H9 (cell line): ENCODE measurements around the gene SIPA1L3. TPM values are rescaled to one million over a fixed set of nuclear protein-coding genes. Genes with fewer than 3 reads are reported as not detected.

ENCODE experiments used
- DNase-seq: peaks from one replicate; pipeline ENCODE4 v3.0.0-alpha.2; 2017
- H2AFZ ChIP-seq: one replicate; pipeline ENCODE4 v1.6.1; 2013; ENCODE audit warnings: mild to moderate bottlenecking, low read length, control low read depth, moderate library complexity
- H2AK5ac ChIP-seq: 2 replicates; pipeline ENCODE4 v1.6.1; 2013; ENCODE audit warnings: low read length, control low read depth, mixed read lengths; ENCODE audit not compliant: insufficient read length
- H2BK120ac ChIP-seq: one replicate; pipeline ENCODE4 v1.6.1; 2013; ENCODE audit warnings: low read depth, mild to moderate bottlenecking, low read length, control low read depth, inconsistent platforms; ENCODE audit not compliant: poor library complexity, severe bottlenecking
- H2BK12ac ChIP-seq: 2 replicates; pipeline ENCODE4 v1.6.1; 2013; ENCODE audit warnings: low read length, control low read depth, mixed read lengths, low read depth; ENCODE audit not compliant: insufficient read length
- H2BK15ac ChIP-seq: 2 replicates; pipeline ENCODE4 v1.6.1; 2013; ENCODE audit warnings: low read depth, low read length, control low read depth
- H2BK20ac ChIP-seq: one replicate; pipeline ENCODE4 v1.6.1; 2013; ENCODE audit warnings: low read depth, mild to moderate bottlenecking, low read length, control low read depth, inconsistent platforms; ENCODE audit not compliant: poor library complexity, severe bottlenecking
- H2BK5ac ChIP-seq: 2 replicates; pipeline ENCODE4 v1.6.1; 2013; ENCODE audit warnings: low read length, control low read depth, mixed read lengths; ENCODE audit not compliant: insufficient read length
- H3K14ac ChIP-seq: 2 replicates; pipeline ENCODE4 v1.6.1; 2013; ENCODE audit warnings: low read length, control low read depth; ENCODE audit not compliant: insufficient read depth
- H3K18ac ChIP-seq: 2 replicates; pipeline ENCODE4 v1.6.1; 2013; ENCODE audit warnings: low read depth, mild to moderate bottlenecking, mixed read lengths, low read length, control low read depth; ENCODE audit not compliant: insufficient read length
- H3K23ac ChIP-seq: 2 replicates; pipeline ENCODE4 v1.6.1; 2013; ENCODE audit warnings: low read length, control low read depth, mixed read lengths, low read depth; ENCODE audit not compliant: insufficient read length
- H3K23me2 ChIP-seq: 2 replicates; pipeline ENCODE4 v1.6.1; 2013; ENCODE audit warnings: low read depth, mild to moderate bottlenecking, mixed read lengths, low read length, control low read depth; ENCODE audit not compliant: insufficient read length, poor library complexity, severe bottlenecking
- H3K27ac ChIP-seq: 2 replicates; pipeline ENCODE4 v1.5.1; 2013; ENCODE audit warnings: low read length, control low read depth, mixed read lengths, low read depth; ENCODE audit not compliant: insufficient read length
- H3K27me3 ChIP-seq: 2 replicates; pipeline ENCODE4 v1.6.1; 2013; ENCODE audit warnings: low read length, control low read depth, inconsistent platforms; ENCODE audit not compliant: insufficient read depth
- H3K4ac ChIP-seq: 2 replicates; pipeline ENCODE4 v1.6.1; 2013; ENCODE audit warnings: low read depth, mild to moderate bottlenecking, control low read depth, inconsistent platforms, low read length, moderate library complexity
- H3K4me1 ChIP-seq: 2 replicates; pipeline ENCODE4 v1.6.1; 2013; ENCODE audit warnings: low read length, control low read depth, inconsistent platforms; ENCODE audit not compliant: insufficient read depth
- H3K4me2 ChIP-seq: 2 replicates; pipeline ENCODE4 v1.6.1; 2013; ENCODE audit warnings: low read length, control low read depth, mixed read lengths; ENCODE audit not compliant: insufficient read length, insufficient read depth
- H3K56ac ChIP-seq: 2 replicates; pipeline ENCODE4 v1.6.1; 2013; ENCODE audit warnings: low read depth, mild to moderate bottlenecking, mixed read lengths, low read length, control low read depth; ENCODE audit not compliant: insufficient read length
- H3K79me1 ChIP-seq: 2 replicates; pipeline ENCODE4 v1.6.1; 2013; ENCODE audit warnings: low read depth, mild to moderate bottlenecking, moderate library complexity, low read length, control low read depth, inconsistent platforms; ENCODE audit not compliant: insufficient read depth, poor library complexity, severe bottlenecking
- H3K79me2 ChIP-seq: 2 replicates; pipeline ENCODE4 v1.6.1; 2013; ENCODE audit warnings: low read length, control low read depth, inconsistent platforms; ENCODE audit not compliant: insufficient read depth
- H3K9ac ChIP-seq: 2 replicates; pipeline ENCODE4 v1.6.1; 2013; ENCODE audit warnings: low read length, control low read depth, mixed read lengths; ENCODE audit not compliant: insufficient read length; ENCODE audit errors: extremely low read depth
- H3K9me3 ChIP-seq: one replicate; pipeline ENCODE4 v1.6.1; 2013; ENCODE audit warnings: low read depth, low read length, inconsistent platforms; ENCODE audit not compliant: control insufficient read depth
- H3T11ph ChIP-seq: one replicate; pipeline ENCODE4 v1.6.1; 2013; ENCODE audit warnings: mild to moderate bottlenecking, low read length, control low read depth, inconsistent platforms
- H4K20me1 ChIP-seq: one replicate; pipeline ENCODE4 v1.6.1; 2013; ENCODE audit not compliant: control insufficient read depth, insufficient read length, insufficient read depth
- H4K5ac ChIP-seq: 2 replicates; pipeline ENCODE4 v1.6.1; 2013; ENCODE audit warnings: low read depth, mild to moderate bottlenecking, mixed read lengths, low read length, control low read depth; ENCODE audit not compliant: insufficient read length
- H4K8ac ChIP-seq: replicated peaks from 2 replicates; pipeline ENCODE4 v1.6.1; 2013; ENCODE audit warnings: low read length, control low read depth, mixed read lengths, low read depth; ENCODE audit not compliant: insufficient read length
- H4K91ac ChIP-seq: 2 replicates; pipeline ENCODE4 v1.6.1; 2013; ENCODE audit warnings: low read depth, mild to moderate bottlenecking, moderate library complexity, mixed read lengths, low read length, control low read depth; ENCODE audit not compliant: insufficient read length
- H3K27ac Mint-ChIP-seq, 3 experiments: 2 replicates in 2 of 3; 3 replicates in 1 of 3; pipeline ENCODE4 v1.8.0; 2020 to 2021; ENCODE audit warnings: mixed read lengths in 3 of 3, mild to moderate bottlenecking in 1 of 3, moderate library complexity in 1 of 3
- H3K27me3 Mint-ChIP-seq: 2 replicates; pipeline ENCODE4 v1.8.0; 2021; ENCODE audit warnings: low read depth, mild to moderate bottlenecking, moderate library complexity, mixed read lengths
- H3K36me3 Mint-ChIP-seq, 3 experiments: 2 replicates in 2 of 3; 3 replicates in 1 of 3; pipeline ENCODE4 v1.8.0; 2020 to 2021; ENCODE audit warnings: low read depth in 3 of 3, mixed read lengths in 3 of 3; ENCODE audit not compliant: insufficient read depth in 1 of 3
- H3K4me1 Mint-ChIP-seq, 2 experiments: 2 replicates each; pipeline ENCODE4 v1.8.0; 2020; ENCODE audit warnings: mixed read lengths in 2 of 2
- H3K4me3 Mint-ChIP-seq, 2 experiments: 2 replicates in 1 of 2; 3 replicates in 1 of 2; pipeline ENCODE4 v1.8.0; 2020 to 2021; ENCODE audit warnings: mild to moderate bottlenecking in 2 of 2, mixed read lengths in 2 of 2, moderate library complexity in 1 of 2
- H3K9me3 Mint-ChIP-seq, 2 experiments: 2 replicates in 1 of 2; 3 replicates in 1 of 2; pipeline ENCODE4 v1.8.0; 2020; ENCODE audit warnings: mild to moderate bottlenecking in 2 of 2, mixed read lengths in 2 of 2, moderate library complexity in 1 of 2
- WGBS: extraction: QIAGEN DNeasy Blood & Tissue Kit; methylation state at CpG from one replicate; pipeline ENCODE4 v1.1.7; 2013; ENCODE audit warnings: missing lambda C conversion rate, low lambda C conversion rate, mixed read lengths; ENCODE audit not compliant: insufficient read length; ENCODE audit errors: extremely low coverage; 5-methylcytosine and 5-hydroxymethylcytosine counted together
- total RNA-seq: library from RNA; stranded (reverse); gene quantifications from 2 replicates; pipeline ENCODE4 v1.2.1, GENCODE V29; 2021
- TF ChIP-seq, protein P1 (sequence below): fragments of 200-600 bp; sonication (generic); conservative IDR thresholded peaks from 3 replicates; pipeline ENCODE4 v1.8.0; 2021; ENCODE audit warnings: antibody characterized with exemption, mild to moderate bottlenecking

SIPA1L3 gene
- total RNA-seq, 1 experiment from 2014 or later, result 40.1 TPM

DNA sequence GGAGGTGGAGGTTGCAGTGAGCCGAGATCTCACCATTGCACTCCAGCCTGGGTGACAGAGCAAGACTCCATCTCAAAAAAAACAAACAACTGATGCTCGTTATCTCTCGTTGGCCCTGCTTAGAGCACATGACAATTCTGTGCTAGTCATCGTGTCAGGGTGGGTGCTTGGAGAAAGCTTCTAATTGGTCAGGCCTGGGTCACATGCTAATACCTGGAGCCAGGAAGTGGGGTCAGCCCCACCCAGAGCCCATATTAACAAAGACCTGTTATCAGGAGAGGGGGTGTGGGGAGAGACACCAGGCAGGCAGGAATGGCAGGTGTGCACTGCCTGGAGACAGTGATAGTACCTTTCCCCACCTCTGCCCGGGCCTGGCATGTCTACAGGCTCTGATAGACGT lies 232.1 kb downstream of the SIPA1L3 start:
- no peaks in the 10 kb centered on the region for H3K9me3 Mint-ChIP-seq
- no peak for DNase-seq
- no peaks in the 10 kb centered on the region for H3K9me3 ChIP-seq

More for the DNA sequence above, 232.1 kb downstream of the SIPA1L3 start:
- Histone ChIP-seq H3K23ac (no peak overlapping the region), H2AFZ (no peak overlapping the region), H2BK15ac (no peak overlapping the region), H3K18ac (no peak overlapping the region), H2BK20ac (no peak overlapping the region), H3K56ac (no peak overlapping the region), H2BK12ac (no peak overlapping the region), H3T11ph (no peak overlapping the region), H3K4ac (no peak overlapping the region), H2BK120ac (no peak overlapping the region), H3K27me3 (no peaks in the 10 kb centered on the region), H3K14ac (no peak overlapping the region; the same call in 1 of the 2 replicates), H4K8ac (no peak overlapping the region), H3K27ac (no peak overlapping the region), H3K79me2 (no peaks in the 10 kb centered on the region), H4K5ac (no peak overlapping the region), H3K4me1 (no peaks in the 10 kb centered on the region), H3K4me2 (no peak overlapping the region), H2BK5ac (no peak overlapping the region), H4K91ac (no peak overlapping the region), H3K9ac (no peak overlapping the region), H3K23me2 (no peaks in the 10 kb centered on the region), H2AK5ac (no peak overlapping the region), H4K20me1 (no peaks in the 10 kb centered on the region), H3K79me1 (no peaks in the 10 kb centered on the region)
- Mint-ChIP-seq H3K4me1 (peaks cover 10 to 27% of the 10 kb centered on the region in 2 experiments), H3K27ac (no peak overlapping the region), H3K36me3 (peaks cover 7 to 17% (median 14%) of the 10 kb centered on the region in 3 experiments; a peak in 6 of 7 replicates), H3K4me3 (no peak overlapping the region), H3K27me3 (no peaks in the 10 kb centered on the region)
- TF ChIP-seq, protein P1, sequence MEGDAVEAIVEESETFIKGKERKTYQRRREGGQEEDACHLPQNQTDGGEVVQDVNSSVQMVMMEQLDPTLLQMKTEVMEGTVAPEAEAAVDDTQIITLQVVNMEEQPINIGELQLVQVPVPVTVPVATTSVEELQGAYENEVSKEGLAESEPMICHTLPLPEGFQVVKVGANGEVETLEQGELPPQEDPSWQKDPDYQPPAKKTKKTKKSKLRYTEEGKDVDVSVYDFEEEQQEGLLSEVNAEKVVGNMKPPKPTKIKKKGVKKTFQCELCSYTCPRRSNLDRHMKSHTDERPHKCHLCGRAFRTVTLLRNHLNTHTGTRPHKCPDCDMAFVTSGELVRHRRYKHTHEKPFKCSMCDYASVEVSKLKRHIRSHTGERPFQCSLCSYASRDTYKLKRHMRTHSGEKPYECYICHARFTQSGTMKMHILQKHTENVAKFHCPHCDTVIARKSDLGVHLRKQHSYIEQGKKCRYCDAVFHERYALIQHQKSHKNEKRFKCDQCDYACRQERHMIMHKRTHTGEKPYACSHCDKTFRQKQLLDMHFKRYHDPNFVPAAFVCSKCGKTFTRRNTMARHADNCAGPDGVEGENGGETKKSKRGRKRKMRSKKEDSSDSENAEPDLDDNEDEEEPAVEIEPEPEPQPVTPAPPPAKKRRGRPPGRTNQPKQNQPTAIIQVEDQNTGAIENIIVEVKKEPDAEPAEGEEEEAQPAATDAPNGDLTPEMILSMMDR, result no peak
- WGBS, result no CpG with 5 or more reads among the region's 6 CpGs
